HAP-1 (cell line): ENCODE measurements around the gene CMTM1.
"Not testable (repeated sequence)": the region's sequence is repeated elsewhere in the genome, so short reads cannot be mapped to it uniquely, and the experiment has no call there.

ENCODE experiments used
- DNase-seq, 2 experiments: peaks; one replicate each; pipeline ENCODE4 v3.0.0-alpha.2; 2016 to 2020; ENCODE audit warnings: low spot score in 2 of 2
- H3K27me3 ChIP-seq: fragments of 250-450 bp; sonication (Bioruptor Pico); 2 replicates; pipeline ENCODE4 v1.5.1; 2020; ENCODE audit warnings: low read depth, mild to moderate bottlenecking, moderate library complexity
- H3K36me3 ChIP-seq: fragments of 250-450 bp; sonication (Bioruptor Pico); replicated peaks from 2 replicates; pipeline ENCODE4 v1.5.1; 2020; ENCODE audit warnings: mild to moderate bottlenecking
- H3K4me1 ChIP-seq: fragments of 250-450 bp; sonication (Bioruptor Pico); 2 replicates; pipeline ENCODE4 v1.5.1; 2020; ENCODE audit warnings: mild to moderate bottlenecking
- H3K4me3 ChIP-seq: fragments of 250-450 bp; sonication (Bioruptor Pico); 2 replicates; pipeline ENCODE4 v1.5.1; 2020; ENCODE audit warnings: mild to moderate bottlenecking, moderate library complexity
- H3K9me3 ChIP-seq: fragments of 250-450 bp; sonication (Bioruptor Pico); 2 replicates; pipeline ENCODE4 v1.5.1; 2020; ENCODE audit warnings: mild to moderate bottlenecking, moderate library complexity
- in situ Hi-C: fragments of 300-500 bp; cut with MboI; formaldehyde crosslinking; loops from 3 replicates; pipeline ENCODE4 v1.14.3; 2020; ENCODE audit warnings: low sequenced_read_pairs, inconsistent platforms, mixed read lengths

CMTM1 gene

GRCh38 chr16:66599726-66600125 lies 33.5 kb downstream of the CMTM1 start:
- Histone ChIP-seq H3K9me3 (no peaks in the 10 kb centered on the region), H3K4me1 (peaks cover 5% of the 10 kb centered on the region), H3K4me3 (no peak overlapping the region), H3K27me3 (no peaks in the 10 kb centered on the region), H3K36me3 (no peaks in the 10 kb centered on the region)
- in situ Hi-C loops = loop anchor here (5.0 kb wide), 1 partner anchor 192 kb away; no protein-coding TSS in a partner anchor
- DNase-seq = no peak

DNA sequence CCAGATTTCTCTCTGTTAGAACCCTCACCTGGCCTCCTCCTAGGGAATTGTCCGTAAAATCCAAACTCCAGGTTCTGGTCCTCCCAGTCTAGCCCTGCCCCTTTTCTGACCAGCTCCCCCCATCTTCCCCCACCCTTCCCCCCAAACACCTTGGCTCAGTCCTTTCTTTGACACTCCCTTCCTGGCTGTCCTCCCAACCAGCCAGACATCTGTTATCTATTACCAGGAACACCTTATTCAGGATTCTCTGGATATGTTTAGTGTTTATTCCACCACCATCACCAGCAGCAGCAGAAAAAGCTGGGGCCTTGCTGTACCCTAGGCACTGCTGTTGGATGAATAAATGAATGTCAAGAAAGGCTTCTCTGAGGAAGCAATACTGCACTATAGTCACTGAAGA lies 34.2 kb downstream of the CMTM1 start:
- no peak for DNase-seq
- Histone ChIP-seq H3K9me3 (no peaks in the 10 kb centered on the region), H3K4me3 (no peak overlapping the region), H3K27me3 (no peaks in the 10 kb centered on the region), H3K4me1 (peaks cover 5% of the 10 kb centered on the region), H3K36me3 (no peaks in the 10 kb centered on the region; the same call in 1 of the 2 replicates)
- in situ Hi-C loops = loop anchor here (5.0 kb wide), 1 partner anchor 193 kb away; no protein-coding TSS in a partner anchor

DNA sequence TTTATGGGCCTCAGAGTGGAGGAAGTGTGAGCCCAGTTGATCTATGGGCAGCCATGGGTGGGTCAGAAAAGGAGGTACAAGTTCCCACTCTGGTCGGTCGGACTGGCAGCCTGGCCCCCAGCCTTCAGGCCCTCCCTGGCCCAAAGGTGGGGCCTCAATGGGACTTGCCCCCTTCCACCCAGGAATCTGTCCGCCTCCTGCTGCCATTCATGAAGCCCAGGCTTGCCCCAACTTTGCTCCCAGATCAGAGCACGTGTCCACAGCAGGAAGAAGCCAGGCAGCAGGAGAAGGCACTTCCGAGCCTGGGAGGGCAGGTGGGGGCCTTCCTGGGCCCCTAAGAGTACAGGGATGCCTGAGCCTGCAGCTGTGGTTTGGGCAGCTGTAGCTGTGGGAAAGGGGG lies 35.2 kb downstream of the CMTM1 start:
- DNase-seq = no peak
- no peaks in the 10 kb centered on the region for H3K27me3 ChIP-seq
- no peaks in the 10 kb centered on the region for H3K9me3 ChIP-seq
- no peak overlapping the region for H3K4me3 ChIP-seq
- H3K36me3 ChIP-seq = no peaks in the 10 kb centered on the region; the same call in none of the 2 replicates
- peaks cover 13% of the 10 kb centered on the region for H3K4me1 ChIP-seq
- in situ Hi-C loops = loop anchor here (5.0 kb wide), 1 partner anchor 194 kb away; no protein-coding TSS in a partner anchor

GRCh38 chr16:66603537-66604375 lies 37.5 kb downstream of the CMTM1 start:
- peak; percentile 74 to 90 for DNase-seq

GRCh38 chr16:66604376-66605176 lies 38.3 kb downstream of the CMTM1 start, which contains the start of gene CMTM3:
Gene CMTM3, plus strand, starts transcription at chr16:66604704. Its CDS starts 102 bp downstream, at chr16:66604806.
- Histone ChIP-seq H3K27me3 (no peaks in the 10 kb centered on the region), H3K4me3 (peak within 1 kb of the TSS; percentile 83), H3K4me1 (peaks cover 17% of the 10 kb centered on the region), H3K9me3 (no peaks in the 10 kb centered on the region), H3K36me3 (peaks cover 22% of the 10 kb centered on the region)
- in situ Hi-C loops = loop anchor here (5.0 kb wide), 1 partner anchor 197 kb away; no protein-coding TSS in a partner anchor
- peak; percentile 76 to 89 for DNase-seq

More at GRCh38 chr16:66603537-66604375, 37.5 kb downstream of the CMTM1 start:
- peak overlapping the region; percentile 83 for H3K4me3 ChIP-seq
- no peaks in the 10 kb centered on the region for H3K27me3 ChIP-seq
- H3K36me3 ChIP-seq = peaks cover 14% of the 10 kb centered on the region
- in situ Hi-C loops = loop anchor here (5.0 kb wide), 1 partner anchor 196 kb away; no protein-coding TSS in a partner anchor
- no peaks in the 10 kb centered on the region for H3K9me3 ChIP-seq
- H3K4me1 ChIP-seq = peaks cover 15% of the 10 kb centered on the region

GRCh38 chr16:66605177-66605978 lies 39.1 kb downstream of the CMTM1 start:
- H3K4me3 ChIP-seq = peak overlapping the region; percentile 83
- H3K9me3 ChIP-seq = no peaks in the 10 kb centered on the region
- peak; percentile 25 to 63 for DNase-seq
- in situ Hi-C loops = no loop called here
- no peaks in the 10 kb centered on the region for H3K27me3 ChIP-seq
- H3K4me1 ChIP-seq = peaks cover 17% of the 10 kb centered on the region
- peaks cover 30% of the 10 kb centered on the region for H3K36me3 ChIP-seq

DNA sequence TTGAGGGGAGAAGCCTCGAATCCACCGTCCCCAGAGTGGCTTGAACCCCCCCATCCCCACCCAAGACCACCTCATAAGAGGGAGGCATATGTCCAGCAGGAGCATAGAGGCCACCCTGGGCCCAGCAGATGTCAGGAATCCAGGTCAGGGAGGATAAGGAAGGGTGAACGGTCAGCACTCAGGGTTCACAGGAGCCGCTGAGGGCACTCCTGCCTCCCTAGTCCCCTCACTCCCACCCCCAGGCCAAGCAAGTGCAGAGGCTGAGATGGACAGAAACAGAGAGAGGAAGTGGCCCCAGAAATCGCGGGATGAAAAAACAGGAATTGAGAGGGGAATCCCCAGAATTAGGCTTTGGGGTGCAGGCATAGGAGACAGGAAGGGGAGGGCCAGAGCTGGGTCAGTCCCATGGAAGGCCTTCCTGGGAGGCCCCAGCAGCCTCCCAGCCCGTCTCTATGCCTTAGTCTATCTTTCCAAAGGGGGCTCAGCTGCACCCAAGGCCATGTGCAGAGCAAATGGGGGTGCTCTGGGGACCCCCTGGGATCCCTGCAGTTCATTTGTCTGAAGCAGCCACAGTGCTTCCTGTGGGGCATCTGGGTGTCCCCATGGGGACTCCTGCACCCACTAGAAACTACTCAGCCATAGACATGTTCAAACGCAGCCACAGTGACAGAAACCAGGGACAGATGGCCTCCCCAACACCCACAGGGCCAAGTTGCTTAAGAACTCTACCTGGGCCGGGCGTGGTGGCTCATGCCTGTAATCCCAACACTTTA lies 39.9 kb downstream of the CMTM1 start:
- Histone ChIP-seq H3K4me1 (peaks cover 17% of the 10 kb centered on the region), H3K9me3 (no peaks in the 10 kb centered on the region), H3K27me3 (no peaks in the 10 kb centered on the region), H3K4me3 (peak overlapping the region; percentile 83), H3K36me3 (peaks cover 38% of the 10 kb centered on the region)
- DNase-seq = no peak
- in situ Hi-C loops = no loop called here

- Histone ChIP-seq H3K4me1 (peaks cover 16% of the 10 kb centered on the region), H3K9me3 (no peaks in the 10 kb centered on the region), H3K36me3 (peaks cover 61% of the 10 kb centered on the region), H3K4me3 (no peak overlapping the region), H3K27me3 (no peaks in the 10 kb centered on the region)
- peak; percentile 83 to 94 for DNase-seq
- in situ Hi-C loops = no loop called here
Measured at GRCh38 chr16:66608241-66609138, 42.3 kb downstream of the CMTM1 start.

DNA sequence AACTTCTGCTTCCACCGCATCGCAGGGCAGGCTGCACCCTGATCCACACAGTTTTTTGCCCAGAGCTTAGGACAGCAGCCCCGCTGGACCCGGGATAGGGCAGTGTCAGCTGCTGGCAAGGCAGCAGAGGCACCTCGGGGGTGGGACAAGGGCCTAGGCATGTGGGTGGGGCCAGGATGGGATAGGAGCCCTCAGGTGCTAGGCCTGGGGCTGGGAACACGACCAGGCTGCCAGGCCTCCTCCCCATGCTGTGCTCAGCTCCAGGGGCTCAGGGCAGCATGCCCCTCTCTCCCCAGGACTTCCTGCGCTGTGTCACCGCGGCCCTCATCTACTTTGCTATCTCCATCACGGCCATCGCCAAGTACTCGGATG lies 42.9 kb downstream of the CMTM1 start:
- no peak overlapping the region for H3K4me3 ChIP-seq
- peaks cover 12% of the 10 kb centered on the region for H3K4me1 ChIP-seq
- DNase-seq = no peak
- H3K36me3 ChIP-seq = peaks cover 66% of the 10 kb centered on the region
- H3K27me3 ChIP-seq = no peaks in the 10 kb centered on the region
- in situ Hi-C loops = no loop called here
- no peaks in the 10 kb centered on the region for H3K9me3 ChIP-seq

GRCh38 chr16:66610111-66610820 lies 44.0 kb downstream of the CMTM1 start:
- in situ Hi-C loops = no loop called here
- Histone ChIP-seq H3K9me3 (no peaks in the 10 kb centered on the region), H3K4me3 (no peak overlapping the region), H3K36me3 (peaks cover 77% of the 10 kb centered on the region), H3K4me1 (peaks cover 12% of the 10 kb centered on the region), H3K27me3 (no peaks in the 10 kb centered on the region)
- DNase-seq = no peak

DNA sequence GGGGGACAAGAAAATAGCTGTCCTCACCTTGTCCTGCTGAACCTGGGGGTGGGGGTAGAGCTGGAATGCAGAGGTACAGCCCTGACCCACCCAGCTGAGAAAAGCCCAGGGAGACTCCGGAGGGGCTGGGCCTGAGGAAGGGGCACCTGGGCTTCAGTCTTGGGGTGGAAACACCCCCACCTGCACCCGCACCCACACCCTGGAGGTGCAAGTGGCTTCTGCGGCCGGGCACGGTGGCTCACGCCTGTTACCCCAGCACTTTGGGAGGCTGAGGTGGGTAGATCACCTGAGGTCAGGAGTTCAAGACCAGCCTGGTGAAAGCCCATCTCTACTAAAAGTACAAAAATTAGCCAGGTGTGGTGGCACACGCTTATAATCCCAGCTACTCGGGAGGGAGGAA lies 45.7 kb downstream of the CMTM1 start:
- H3K27me3 ChIP-seq, H3K4me1 ChIP-seq, H3K9me3 ChIP-seq, DNase-seq, in situ Hi-C loops, H3K4me3 ChIP-seq: not testable (repeated sequence)
- H3K36me3 ChIP-seq = peaks cover 86% of the 10 kb centered on the region
